Caco-2 (cell line): ENCODE data around the gene DOC2A. TPM values are rescaled to one million over a fixed set of nuclear protein-coding genes. Genes with fewer than 3 reads are reported as not detected.
A peak's percentile ranks its signal among the peaks of the same experiment; 100 is the strongest.

Source experiments
- BruUV-seq: library from RNA; stranded (reverse); fragments of 400-500 nt; replicated peaks from 2 replicates; lab custom pipeline; 2021; lab: Mats Ljungman, UMichigan
- CTCF ChIA-PET: fragments of 300-600 bp; sonication (Branson Sonifier 250); formaldehyde crosslinking; loops from one replicate; lab custom pipeline; 2022; ENCODE audit warnings: antibody characterized with exemption; lab: Charles Lee
- POLR2A ChIA-PET: fragments of 300-600 bp; sonication (Branson Sonifier 250); formaldehyde crosslinking; loops from one replicate; lab custom pipeline; 2022; ENCODE audit warnings: antibody characterized with exemption; lab: Charles Lee
- DNase-seq, 2 experiments: peaks; one replicate each; pipeline versions ENCODE4 v3.0.0 to v3.0.0-alpha.2; 2020 to 2022
- H3K27me3 ChIP-seq: replicated peaks from 2 replicates; pipeline ENCODE4 v1.6.0; 2011; ENCODE audit warnings: low read length; ENCODE audit not compliant: control insufficient read depth, insufficient read depth
- H3K36me3 ChIP-seq: 2 replicates; pipeline ENCODE4 v1.5.1; 2011; ENCODE audit warnings: low read length; ENCODE audit not compliant: control insufficient read depth, insufficient read depth
- H3K4me1 ChIP-seq: fragments of 250-450 bp; sonication (Bioruptor Pico); 2 replicates; pipeline ENCODE4 v1.5.1; 2020; ENCODE audit warnings: mild to moderate bottlenecking
- H3K4me3 ChIP-seq: 2 replicates; pipeline ENCODE4 v1.5.1; 2011; ENCODE audit warnings: low read depth, mild to moderate bottlenecking, control low read depth, low read length
- H3K9me3 ChIP-seq: fragments of 250-450 bp; sonication (Bioruptor Pico); 2 replicates; pipeline ENCODE4 v1.5.1; 2020; ENCODE audit warnings: mild to moderate bottlenecking, moderate library complexity
- H3K27ac Mint-ChIP-seq: one replicate; pipeline ENCODE4 v1.8.0; 2022; ENCODE audit warnings: mixed read lengths; ENCODE audit not compliant: unreplicated experiment
- H3K27me3 Mint-ChIP-seq: one replicate; pipeline ENCODE4 v1.8.0; 2022; ENCODE audit warnings: mixed read lengths; ENCODE audit not compliant: insufficient read depth, unreplicated experiment
- H3K36me3 Mint-ChIP-seq: one replicate; pipeline ENCODE4 v1.8.0; 2022; ENCODE audit warnings: mild to moderate bottlenecking, mixed read lengths; ENCODE audit not compliant: insufficient read depth, unreplicated experiment
- H3K4me1 Mint-ChIP-seq: one replicate; pipeline ENCODE4 v1.8.0; 2022; ENCODE audit warnings: low read depth, mixed read lengths; ENCODE audit not compliant: unreplicated experiment
- H3K4me3 Mint-ChIP-seq: one replicate; pipeline ENCODE4 v1.8.0; 2022; ENCODE audit warnings: mild to moderate bottlenecking, moderate library complexity, mixed read lengths; ENCODE audit not compliant: unreplicated experiment
- H3K9me3 Mint-ChIP-seq: one replicate; pipeline ENCODE4 v1.8.0; 2022; ENCODE audit warnings: mixed read lengths; ENCODE audit not compliant: unreplicated experiment
- intact Hi-C: fragments of 100-400 bp; cut with micrococcal nuclease; formaldehyde crosslinking; loops from one replicate; pipeline ENCODE4 v1.10.0; 2022; ENCODE audit not compliant: unreplicated experiment
- total RNA-seq: library from RNA; stranded (reverse); gene quantifications from 2 replicates; pipeline ENCODE4 v1.2.3, GENCODE V29; 2022
- TF ChIP-seq, protein P1 (sequence below), 2 experiments: fragments of 200-600 bp in 1 of 2; IDR thresholded peaks; 1 replicate in 1 of 2; 2 replicates in 1 of 2; pipeline versions ENCODE4 v1.5.1 to v1.8.0; 2011 to 2022; ENCODE audit warnings: antibody characterized with exemption in 1 of 2, control low read depth in 1 of 2, inconsistent platforms in 1 of 2, low read depth in 1 of 2, low read length in 1 of 2, mild to moderate bottlenecking in 1 of 2, moderate library complexity in 1 of 2; ENCODE audit not compliant: insufficient read depth in 1 of 2, severe bottlenecking in 1 of 2, unreplicated experiment in 1 of 2

The DOC2A gene
- total RNA-seq, 1 experiment from 2014 or later: 3.5 TPM

DNA sequence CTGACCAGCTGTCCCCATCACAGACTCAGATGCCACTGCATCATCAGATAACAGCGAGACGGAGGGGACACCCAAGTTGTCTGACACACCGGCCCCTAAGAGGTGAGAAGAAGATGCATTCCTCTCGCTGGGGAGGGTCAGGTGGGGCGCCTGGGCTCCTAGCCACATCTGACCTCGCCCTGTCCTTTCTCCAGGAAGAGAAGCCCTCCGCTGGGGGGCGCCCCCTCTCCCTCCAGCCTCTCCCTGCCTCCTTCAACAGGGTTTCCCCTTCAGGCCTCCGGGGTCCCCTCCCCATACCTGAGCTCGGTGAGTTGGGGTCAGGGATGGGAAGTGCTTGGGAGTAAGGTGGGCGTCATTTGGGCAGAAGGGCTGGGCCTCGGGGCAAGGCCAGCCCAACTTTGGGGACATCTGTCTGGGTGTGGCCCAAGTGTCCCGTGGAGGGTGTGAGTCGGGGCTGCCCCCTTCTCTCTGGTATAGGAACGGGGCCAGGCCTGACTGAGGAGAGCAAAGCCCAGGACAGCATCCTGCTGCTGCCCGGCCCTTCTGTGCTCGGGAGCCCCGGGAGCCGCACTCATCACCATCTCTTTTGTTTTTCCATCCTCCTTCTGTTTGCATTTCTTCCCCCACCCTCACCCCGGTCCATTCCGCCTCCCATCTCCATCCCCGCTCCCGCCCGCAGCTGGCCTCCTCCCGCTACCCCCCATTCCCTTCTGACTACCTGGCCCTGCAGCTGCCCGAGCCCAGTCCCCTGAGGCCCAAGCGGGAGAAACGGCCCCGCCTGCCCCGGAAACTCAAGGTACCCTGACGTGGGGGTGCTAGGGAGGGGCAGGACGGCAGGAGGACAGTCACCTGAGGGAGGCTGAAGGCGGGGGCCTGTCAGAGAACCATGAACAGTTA is 9.8 kb downstream of the DOC2A start:
- Histone ChIP-seq H3K36me3 (no peaks in the 10 kb centered on the region), H3K4me3 (no peak overlapping the region), H3K9me3 (no peaks in the 10 kb centered on the region), H3K4me1 (peaks cover 5% of the 10 kb centered on the region; the same call in 1 of the 2 replicates), H3K27me3 (no peaks in the 10 kb centered on the region)
- no peaks in the 10 kb centered on the region for H3K27me3 Mint-ChIP-seq
- H3K4me3 Mint-ChIP-seq: no peak overlapping the region
- ChIA-PET POLR2A (no interaction called here), CTCF (no interaction called here)
- H3K36me3 Mint-ChIP-seq: peaks cover 36% of the 10 kb centered on the region
- no TSS peak for BruUV-seq
- TF ChIP-seq, protein P1, sequence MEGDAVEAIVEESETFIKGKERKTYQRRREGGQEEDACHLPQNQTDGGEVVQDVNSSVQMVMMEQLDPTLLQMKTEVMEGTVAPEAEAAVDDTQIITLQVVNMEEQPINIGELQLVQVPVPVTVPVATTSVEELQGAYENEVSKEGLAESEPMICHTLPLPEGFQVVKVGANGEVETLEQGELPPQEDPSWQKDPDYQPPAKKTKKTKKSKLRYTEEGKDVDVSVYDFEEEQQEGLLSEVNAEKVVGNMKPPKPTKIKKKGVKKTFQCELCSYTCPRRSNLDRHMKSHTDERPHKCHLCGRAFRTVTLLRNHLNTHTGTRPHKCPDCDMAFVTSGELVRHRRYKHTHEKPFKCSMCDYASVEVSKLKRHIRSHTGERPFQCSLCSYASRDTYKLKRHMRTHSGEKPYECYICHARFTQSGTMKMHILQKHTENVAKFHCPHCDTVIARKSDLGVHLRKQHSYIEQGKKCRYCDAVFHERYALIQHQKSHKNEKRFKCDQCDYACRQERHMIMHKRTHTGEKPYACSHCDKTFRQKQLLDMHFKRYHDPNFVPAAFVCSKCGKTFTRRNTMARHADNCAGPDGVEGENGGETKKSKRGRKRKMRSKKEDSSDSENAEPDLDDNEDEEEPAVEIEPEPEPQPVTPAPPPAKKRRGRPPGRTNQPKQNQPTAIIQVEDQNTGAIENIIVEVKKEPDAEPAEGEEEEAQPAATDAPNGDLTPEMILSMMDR (IDR thresholded peaks at IDR 0.05; ENCODE audit: insufficient read depth in 1 of 2, low read depth in 1 of 2, low read length in 1 of 2, severe bottlenecking in 1 of 2, unreplicated experiment in 1 of 2): no peak
- no peak for DNase-seq
- H3K27ac Mint-ChIP-seq: no peak overlapping the region
- intact Hi-C loops: no loop called here
- H3K4me1 Mint-ChIP-seq: no peaks in the 10 kb centered on the region
- H3K9me3 Mint-ChIP-seq: no peaks in the 10 kb centered on the region

DNA sequence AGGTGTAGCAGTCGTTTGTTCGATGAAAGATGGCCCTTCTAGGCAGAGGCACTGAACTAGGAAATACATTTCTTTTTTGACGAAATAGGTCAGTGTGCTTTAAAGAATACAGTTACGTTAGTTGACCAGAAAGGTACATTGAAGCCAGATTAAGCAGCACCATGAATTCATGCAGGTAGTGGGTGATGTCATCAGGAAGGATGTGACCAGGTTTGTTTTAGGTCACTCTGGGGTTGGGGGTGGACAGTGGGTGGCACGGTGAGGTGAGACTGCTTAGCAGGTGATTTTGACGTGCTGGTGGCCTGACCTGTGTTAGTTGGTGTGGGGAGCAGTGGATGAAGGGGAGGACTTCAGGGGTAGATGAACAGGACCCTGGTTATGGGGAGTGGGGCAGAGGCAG is 11.2 kb downstream of the DOC2A start:
- ChIA-PET POLR2A (no interaction called here), CTCF (no interaction called here)
- BruUV-seq: no TSS peak
- no peaks in the 10 kb centered on the region for H3K9me3 ChIP-seq
- H3K27me3 ChIP-seq: no peaks in the 10 kb centered on the region
- H3K4me3 Mint-ChIP-seq: no peak overlapping the region
- H3K9me3 Mint-ChIP-seq: no peaks in the 10 kb centered on the region
- H3K36me3 Mint-ChIP-seq: peaks cover 48% of the 10 kb centered on the region
- H3K27ac Mint-ChIP-seq: no peak overlapping the region
- no peak for DNase-seq
- H3K4me1 Mint-ChIP-seq: peaks cover 3% of the 10 kb centered on the region
- intact Hi-C loops: loop anchor here (10.0 kb wide), 1 partner anchor 185 kb away; the partner anchor contains the start of genes PAGR1 and PRRT2
- no peaks in the 10 kb centered on the region for H3K27me3 Mint-ChIP-seq
- H3K36me3 ChIP-seq: no peaks in the 10 kb centered on the region
- peaks cover 8% of the 10 kb centered on the region; the same call in 1 of the 2 replicates for H3K4me1 ChIP-seq
- no peak overlapping the region for H3K4me3 ChIP-seq
- TF ChIP-seq, protein P1 (IDR thresholded peaks at IDR 0.05; ENCODE audit: insufficient read depth in 1 of 2, low read depth in 1 of 2, low read length in 1 of 2, severe bottlenecking in 1 of 2, unreplicated experiment in 1 of 2): no peak

DNA sequence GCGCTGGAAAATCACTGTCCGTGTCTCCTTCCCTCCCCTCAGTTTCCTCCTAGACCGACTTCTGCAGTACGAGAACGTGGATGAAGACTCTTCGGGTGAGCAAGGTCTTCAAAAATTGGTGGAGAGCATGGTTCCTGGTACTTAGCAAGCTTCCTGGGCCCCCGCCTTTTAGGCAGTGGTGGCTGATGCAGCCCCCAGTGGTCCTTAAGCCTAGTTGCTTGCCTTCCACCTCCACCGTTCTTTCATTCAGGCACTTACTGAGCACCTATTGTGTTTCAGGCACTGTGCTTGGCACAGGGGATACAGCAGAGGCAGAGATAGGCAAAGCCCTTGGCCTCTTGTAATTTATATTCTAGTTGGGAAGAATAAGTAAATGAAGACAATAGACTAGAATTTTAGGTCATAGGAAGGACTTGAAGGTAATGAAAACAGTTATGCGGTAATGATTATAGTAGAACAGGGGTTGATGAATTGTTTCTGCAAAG is 14.0 kb downstream of the DOC2A start:
- Mint-ChIP-seq H3K9me3 (no peaks in the 10 kb centered on the region), H3K27me3 (no peaks in the 10 kb centered on the region), H3K4me3 (peak overlapping the region; percentile 99), H3K36me3 (peaks cover 47% of the 10 kb centered on the region), H3K4me1 (peaks cover 12% of the 10 kb centered on the region), H3K27ac (peak overlapping the region; percentile 65)
- ChIA-PET POLR2A (interaction anchor here (0.5 kb wide), 1 partner anchor 15 kb away, joined by 10 read pairs; no protein-coding TSS in a partner anchor), CTCF (no interaction called here)
- intact Hi-C loops: loop anchor here (10.0 kb wide), 1 partner anchor 182 kb away; the partner anchor contains the start of genes PAGR1 and PRRT2
- Histone ChIP-seq H3K36me3 (no peaks in the 10 kb centered on the region), H3K4me3 (peak overlapping the region; percentile 68), H3K27me3 (no peaks in the 10 kb centered on the region), H3K4me1 (peaks cover 11% of the 10 kb centered on the region; the same call in 1 of the 2 replicates), H3K9me3 (no peaks in the 10 kb centered on the region)
- TF ChIP-seq, protein P1 (IDR thresholded peaks at IDR 0.05; ENCODE audit: insufficient read depth in 1 of 2, low read depth in 1 of 2, low read length in 1 of 2, severe bottlenecking in 1 of 2, unreplicated experiment in 1 of 2): no peak
- BruUV-seq: no TSS peak
- no peak for DNase-seq
